Bronchial epithelial cell (primary cell): ENCODE results near the gene MPHOSPH6. TPM values are rescaled to one million over a fixed set of nuclear protein-coding genes. Genes with fewer than 3 reads are reported as not detected.

Experiments used
- DNase-seq: peaks from one replicate; pipeline ENCODE4 v3.0.0-alpha.2; 2010; ENCODE audit warnings: low read depth
- FAIRE-seq: peaks from 2 replicates; lab custom pipeline; 2011; peaks lifted over from hg19 to GRCh38; lab: Jason Lieb, UNC
- H3K27me3 ChIP-seq: 2 replicates; pipeline ENCODE4 v1.5.1; 2011; ENCODE audit warnings: low read length; ENCODE audit not compliant: control insufficient read depth, insufficient read depth
- H3K36me3 ChIP-seq: 2 replicates; pipeline ENCODE4 v1.5.1; 2011; ENCODE audit warnings: low read length; ENCODE audit not compliant: control insufficient read depth, insufficient read depth
- H3K4me3 ChIP-seq: 2 replicates; pipeline ENCODE4 v1.5.1; 2011; ENCODE audit warnings: mild to moderate bottlenecking, low read depth, low read length, control low read depth
- total RNA-seq: library from RNA; depleted of rRNA; stranded (reverse); fragments of >200 nt; gene quantifications from 2 replicates; pipeline ENCODE4 v1.2.1, GENCODE V29; 2014
- TF ChIP-seq, protein P1 (sequence below): IDR thresholded peaks from 2 replicates; pipeline ENCODE4 v1.5.1; 2011; ENCODE audit warnings: mild to moderate bottlenecking, moderate library complexity, low read length, control low read depth, inconsistent platforms; ENCODE audit not compliant: insufficient read depth, severe bottlenecking

MPHOSPH6 gene
- total RNA-seq, 1 donor from 2014 or later = 91.9 TPM

DNA sequence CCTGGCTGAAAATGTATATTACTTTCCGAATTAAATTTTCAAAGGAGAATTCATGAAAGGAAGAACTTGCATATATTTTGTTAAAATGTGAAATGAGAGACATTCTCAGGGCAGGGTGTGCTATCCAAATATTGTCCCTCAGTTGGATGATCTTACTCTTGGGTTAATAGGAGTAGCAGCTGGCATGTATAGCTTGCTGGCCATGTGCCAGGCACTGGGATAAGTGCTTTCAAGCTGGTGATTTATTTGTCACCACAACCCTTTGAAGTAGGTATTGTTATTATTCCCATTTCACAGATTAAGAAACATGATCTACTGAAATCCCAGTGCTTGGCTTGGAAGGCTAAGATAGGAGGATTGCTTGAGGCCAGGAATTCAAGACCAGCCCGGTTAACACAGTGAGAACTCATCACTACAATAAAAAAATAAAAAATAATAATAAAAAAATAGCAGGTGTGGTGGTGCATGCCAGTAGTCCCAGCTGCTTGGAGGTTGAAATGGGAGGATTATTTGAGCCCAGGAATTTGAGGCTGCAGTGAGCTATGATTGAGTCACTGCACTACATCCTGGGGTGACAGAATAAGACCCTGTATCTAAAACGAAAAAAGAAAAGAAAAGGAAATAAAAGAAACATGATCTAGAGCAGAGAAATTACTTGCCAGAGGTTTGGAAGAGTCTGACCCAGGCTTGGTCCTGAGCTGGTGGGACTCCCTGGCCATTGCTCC is 11.6 kb upstream of the MPHOSPH6 start:
- Histone ChIP-seq H3K27me3 (no peaks in the 10 kb centered on the region), H3K4me3 (no peak overlapping the region), H3K36me3 (no peaks in the 10 kb centered on the region)
- DNase-seq (no peak), FAIRE-seq (no peak)
- TF ChIP-seq, protein P1, sequence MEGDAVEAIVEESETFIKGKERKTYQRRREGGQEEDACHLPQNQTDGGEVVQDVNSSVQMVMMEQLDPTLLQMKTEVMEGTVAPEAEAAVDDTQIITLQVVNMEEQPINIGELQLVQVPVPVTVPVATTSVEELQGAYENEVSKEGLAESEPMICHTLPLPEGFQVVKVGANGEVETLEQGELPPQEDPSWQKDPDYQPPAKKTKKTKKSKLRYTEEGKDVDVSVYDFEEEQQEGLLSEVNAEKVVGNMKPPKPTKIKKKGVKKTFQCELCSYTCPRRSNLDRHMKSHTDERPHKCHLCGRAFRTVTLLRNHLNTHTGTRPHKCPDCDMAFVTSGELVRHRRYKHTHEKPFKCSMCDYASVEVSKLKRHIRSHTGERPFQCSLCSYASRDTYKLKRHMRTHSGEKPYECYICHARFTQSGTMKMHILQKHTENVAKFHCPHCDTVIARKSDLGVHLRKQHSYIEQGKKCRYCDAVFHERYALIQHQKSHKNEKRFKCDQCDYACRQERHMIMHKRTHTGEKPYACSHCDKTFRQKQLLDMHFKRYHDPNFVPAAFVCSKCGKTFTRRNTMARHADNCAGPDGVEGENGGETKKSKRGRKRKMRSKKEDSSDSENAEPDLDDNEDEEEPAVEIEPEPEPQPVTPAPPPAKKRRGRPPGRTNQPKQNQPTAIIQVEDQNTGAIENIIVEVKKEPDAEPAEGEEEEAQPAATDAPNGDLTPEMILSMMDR = no peak

DNA sequence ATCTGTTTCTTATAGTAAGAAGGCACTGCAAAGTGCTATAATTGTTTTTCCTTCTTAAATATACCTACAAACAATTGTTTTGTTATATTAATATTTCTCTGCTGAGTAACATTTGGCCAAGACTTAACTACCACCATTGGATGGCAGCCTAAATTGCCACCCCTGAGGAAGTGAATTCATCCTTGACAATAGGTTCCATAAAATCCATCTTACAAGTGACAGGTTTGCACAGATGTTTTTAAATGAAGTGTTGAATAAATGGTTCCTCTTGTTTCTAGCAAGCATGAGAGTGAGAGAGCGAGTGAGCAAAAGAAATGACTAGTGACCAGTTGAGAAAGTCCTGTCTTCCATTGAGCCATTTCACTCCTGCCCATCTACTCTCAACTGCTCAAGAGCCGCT is 8.3 kb upstream of the MPHOSPH6 start:
- peak; percentile 36 for FAIRE-seq
- TF ChIP-seq, protein P1 = no peak
- no peak overlapping the region for H3K4me3 ChIP-seq
- H3K27me3 ChIP-seq = no peaks in the 10 kb centered on the region
- no peaks in the 10 kb centered on the region for H3K36me3 ChIP-seq
- no peak for DNase-seq

DNA sequence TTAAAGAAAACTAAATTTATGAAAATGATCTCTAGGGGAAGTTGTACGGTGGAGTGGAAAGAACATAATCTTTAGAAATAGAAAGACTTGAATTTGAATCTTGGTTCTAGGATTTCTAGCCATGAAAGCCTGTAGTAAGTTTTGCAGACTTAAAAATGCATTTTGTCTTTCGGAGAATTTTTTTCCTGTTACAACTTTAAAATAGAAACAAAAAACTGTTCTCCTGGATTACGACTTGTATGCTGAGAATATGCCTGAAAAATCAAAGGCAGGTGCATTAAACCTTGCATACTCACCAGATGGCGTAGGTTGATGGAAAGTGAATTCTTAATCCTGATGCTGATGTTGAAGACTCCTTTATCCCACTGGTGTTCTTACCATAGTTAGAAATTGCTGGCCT is 7.5 kb upstream of the MPHOSPH6 start:
- no peaks in the 10 kb centered on the region for H3K27me3 ChIP-seq
- TF ChIP-seq, protein P1 = no peak
- DNase-seq (no peak), FAIRE-seq (no peak)
- no peak overlapping the region for H3K4me3 ChIP-seq
- no peaks in the 10 kb centered on the region for H3K36me3 ChIP-seq

DNA sequence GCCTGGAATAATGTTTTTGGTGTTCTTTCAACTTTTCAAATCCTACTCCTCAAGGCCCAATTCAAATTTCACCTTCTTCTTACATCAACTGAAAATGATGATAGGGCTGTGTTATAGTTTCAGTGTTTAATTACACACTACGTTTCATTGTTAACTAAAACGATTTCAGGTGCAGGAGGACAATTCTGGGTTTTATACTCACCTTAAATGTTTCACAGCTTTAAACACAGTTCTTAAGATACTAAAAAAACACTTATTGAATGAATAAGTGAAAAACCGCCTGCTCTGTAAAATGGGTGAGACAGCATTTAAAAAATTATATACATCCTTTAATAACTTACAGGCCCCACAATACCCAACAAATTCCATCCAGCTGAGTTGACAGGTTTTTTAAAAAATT is 6.2 kb upstream of the MPHOSPH6 start:
- H3K27me3 ChIP-seq = no peaks in the 10 kb centered on the region
- FAIRE-seq = no peak
- no peaks in the 10 kb centered on the region for H3K36me3 ChIP-seq
- DNase-seq = no peak
- no peak overlapping the region for H3K4me3 ChIP-seq
- TF ChIP-seq, protein P1 = no peak

DNA sequence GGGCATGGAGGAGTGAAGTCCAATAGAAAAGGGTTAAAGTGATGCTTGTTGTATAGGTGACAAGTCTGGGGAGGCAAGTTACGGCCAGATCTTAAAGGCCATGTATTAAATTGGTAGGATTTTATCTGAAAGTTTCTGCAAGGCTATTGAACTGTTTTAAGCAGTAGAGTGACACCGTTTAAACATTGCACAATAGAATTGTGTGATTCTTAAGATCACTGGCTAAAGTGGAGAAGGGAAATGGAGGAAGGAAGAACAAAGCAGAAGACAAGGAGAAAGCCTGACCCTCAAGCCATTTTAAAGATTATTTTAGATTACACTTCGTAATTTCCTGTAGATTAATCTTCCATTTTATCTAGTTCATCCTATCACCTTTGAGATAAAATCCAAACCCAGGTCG is 5.6 kb upstream of the MPHOSPH6 start:
- Histone ChIP-seq H3K27me3 (no peaks in the 10 kb centered on the region), H3K4me3 (no peak overlapping the region), H3K36me3 (no peaks in the 10 kb centered on the region)
- DNase-seq = no peak
- FAIRE-seq = no peak
- TF ChIP-seq, protein P1 = no peak

- Histone ChIP-seq H3K36me3 (peaks cover 18% of the 10 kb centered on the region), H3K4me3 (no peak overlapping the region), H3K27me3 (no peaks in the 10 kb centered on the region)
- no peak for DNase-seq
- FAIRE-seq = no peak
- TF ChIP-seq, protein P1 = no peak
Measured at GRCh38 chr16:82167670-82168069, 2.4 kb downstream of the MPHOSPH6 start.
